Osteoblast (primary cell): ENCODE data around the gene VARS1. TPM values are rescaled to one million over a fixed set of nuclear protein-coding genes. Genes with fewer than 3 reads are reported as not detected.

ENCODE experiments used
- DNase-seq: peaks from one replicate; pipeline ENCODE4 v3.0.0; 2011; ENCODE audit warnings: low spot score, mixed read lengths; ENCODE audit not compliant: insufficient read length; ENCODE audit errors: missing footprints
- H2AFZ ChIP-seq: 2 replicates; pipeline ENCODE4 v1.6.0; 2011; ENCODE audit warnings: mild to moderate bottlenecking, low read length
- H3K27ac ChIP-seq: 2 replicates; pipeline ENCODE4 v1.5.1; 2011; ENCODE audit warnings: mild to moderate bottlenecking, low read depth, low read length, moderate library complexity
- H3K27me3 ChIP-seq: 2 replicates; pipeline ENCODE4 v1.6.0; 2012; ENCODE audit warnings: mild to moderate bottlenecking, control low read depth, inconsistent platforms, low read length, moderate library complexity; ENCODE audit not compliant: insufficient read depth
- H3K36me3 ChIP-seq: 2 replicates; pipeline ENCODE4 v1.5.1; 2011; ENCODE audit warnings: mild to moderate bottlenecking, low read length, control low read depth, moderate library complexity; ENCODE audit not compliant: insufficient read depth
- H3K4me1 ChIP-seq: 2 replicates; pipeline ENCODE4 v1.5.1; 2011; ENCODE audit warnings: mild to moderate bottlenecking, low read length, control low read depth, moderate library complexity; ENCODE audit not compliant: insufficient read depth
- H3K4me2 ChIP-seq: 2 replicates; pipeline ENCODE4 v1.6.0; 2011; ENCODE audit warnings: mild to moderate bottlenecking, low read length; ENCODE audit not compliant: insufficient read depth
- H3K4me3 ChIP-seq: fragments of 200-600 bp; sonication (generic); 3 replicates; pipeline ENCODE4 v1.5.1; 2012; ENCODE audit warnings: mild to moderate bottlenecking, low read length, inconsistent platforms; ENCODE audit not compliant: insufficient read depth
- H3K79me2 ChIP-seq: 2 replicates; pipeline ENCODE4 v1.6.0; 2012; ENCODE audit warnings: mild to moderate bottlenecking, low read length, control low read depth, inconsistent platforms; ENCODE audit not compliant: insufficient read depth
- H3K9me3 ChIP-seq: 2 replicates; pipeline ENCODE4 v1.5.1; 2011; ENCODE audit warnings: low read depth, low read length, control low read depth
- H4K20me1 ChIP-seq: 2 replicates; pipeline ENCODE4 v1.6.0; 2012; ENCODE audit warnings: mild to moderate bottlenecking, low read length, control low read depth; ENCODE audit not compliant: insufficient read depth
- total RNA-seq: library from RNA; depleted of rRNA; stranded (reverse); fragments of >200 nt; gene quantifications from 2 replicates; pipeline ENCODE4 v1.2.3, GENCODE V29; 2012
- TF ChIP-seq, protein P1 (sequence below): IDR thresholded peaks from 2 replicates; pipeline ENCODE4 v1.5.1; 2011; ENCODE audit warnings: mild to moderate bottlenecking, low read depth, low read length, moderate library complexity; ENCODE audit errors: extremely low read depth

VARS1 gene
- total RNA-seq, 1 donor, result 42.0 TPM

DNA sequence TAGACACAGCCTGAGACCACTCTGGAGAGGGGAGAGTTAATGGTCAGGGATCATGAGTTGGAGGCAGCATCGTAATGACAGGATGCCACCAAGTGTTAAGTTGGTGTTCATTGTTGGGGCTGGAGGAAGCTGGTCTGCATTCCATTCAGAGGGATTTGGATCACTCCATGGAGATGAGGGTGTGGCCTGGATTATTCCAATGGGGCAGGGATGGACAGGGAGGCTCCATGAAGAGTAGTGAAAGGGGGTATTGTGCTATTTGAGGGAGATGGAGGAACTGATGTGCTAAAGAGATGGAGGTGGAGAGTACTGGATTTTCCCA lies 32.0 kb downstream of the VARS1 start:
- no peaks in the 10 kb centered on the region for H3K9me3 ChIP-seq
- peaks cover 25% of the 10 kb centered on the region for H3K36me3 ChIP-seq
- no peak overlapping the region for H3K4me3 ChIP-seq
- H3K4me2 ChIP-seq, result no peak overlapping the region
- no peaks in the 10 kb centered on the region for H3K27me3 ChIP-seq
- peak; percentile 87 for DNase-seq
- peak overlapping the region; percentile 1 for H2AFZ ChIP-seq
- H4K20me1 ChIP-seq, result no peaks in the 10 kb centered on the region
- TF ChIP-seq, protein P1, sequence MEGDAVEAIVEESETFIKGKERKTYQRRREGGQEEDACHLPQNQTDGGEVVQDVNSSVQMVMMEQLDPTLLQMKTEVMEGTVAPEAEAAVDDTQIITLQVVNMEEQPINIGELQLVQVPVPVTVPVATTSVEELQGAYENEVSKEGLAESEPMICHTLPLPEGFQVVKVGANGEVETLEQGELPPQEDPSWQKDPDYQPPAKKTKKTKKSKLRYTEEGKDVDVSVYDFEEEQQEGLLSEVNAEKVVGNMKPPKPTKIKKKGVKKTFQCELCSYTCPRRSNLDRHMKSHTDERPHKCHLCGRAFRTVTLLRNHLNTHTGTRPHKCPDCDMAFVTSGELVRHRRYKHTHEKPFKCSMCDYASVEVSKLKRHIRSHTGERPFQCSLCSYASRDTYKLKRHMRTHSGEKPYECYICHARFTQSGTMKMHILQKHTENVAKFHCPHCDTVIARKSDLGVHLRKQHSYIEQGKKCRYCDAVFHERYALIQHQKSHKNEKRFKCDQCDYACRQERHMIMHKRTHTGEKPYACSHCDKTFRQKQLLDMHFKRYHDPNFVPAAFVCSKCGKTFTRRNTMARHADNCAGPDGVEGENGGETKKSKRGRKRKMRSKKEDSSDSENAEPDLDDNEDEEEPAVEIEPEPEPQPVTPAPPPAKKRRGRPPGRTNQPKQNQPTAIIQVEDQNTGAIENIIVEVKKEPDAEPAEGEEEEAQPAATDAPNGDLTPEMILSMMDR, result no peak
- H3K4me1 ChIP-seq, result peaks cover 4% of the 10 kb centered on the region
- H3K79me2 ChIP-seq, result no peaks in the 10 kb centered on the region
- H3K27ac ChIP-seq, result no peak overlapping the region

DNA sequence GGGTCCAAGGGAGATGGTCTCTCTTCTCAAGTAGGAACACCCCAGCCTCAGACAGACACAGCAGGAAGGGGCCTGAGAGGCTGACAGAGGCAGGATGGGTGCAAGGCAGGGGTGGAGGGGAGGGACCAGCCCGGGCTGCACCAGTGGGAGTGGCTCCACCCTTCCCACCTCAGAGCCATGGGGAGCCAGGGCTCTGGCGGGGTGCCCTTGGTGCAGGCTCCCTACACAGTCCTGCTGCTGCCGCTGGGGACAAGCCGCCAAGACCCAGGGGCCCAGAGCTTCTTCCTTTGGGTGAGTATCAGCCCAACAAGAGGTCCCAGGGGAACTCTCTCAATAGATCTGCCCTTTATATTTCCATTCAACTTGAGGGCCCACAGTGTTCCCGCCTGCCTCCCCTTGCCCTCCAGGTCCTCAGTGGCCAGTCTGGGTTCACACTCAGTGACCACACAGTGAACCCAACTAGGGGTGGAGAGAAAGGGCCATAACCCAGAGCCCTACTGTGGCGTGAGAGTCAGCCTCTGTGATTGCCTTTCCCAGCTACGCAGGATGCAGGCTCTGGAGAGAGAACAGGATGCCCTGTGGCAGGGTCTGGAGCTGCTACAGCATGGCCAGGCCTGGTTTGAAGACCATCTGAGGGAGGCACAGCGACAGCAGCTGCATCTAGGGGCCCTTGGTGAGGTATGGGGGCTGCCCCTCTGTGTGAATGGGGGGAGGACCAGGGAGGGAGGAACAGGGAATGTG lies 32.5 kb downstream of the VARS1 start:
- H3K4me1 ChIP-seq, result peaks cover 4% of the 10 kb centered on the region
- TF ChIP-seq, protein P1, result no peak
- no peaks in the 10 kb centered on the region for H3K27me3 ChIP-seq
- H3K4me2 ChIP-seq, result no peak overlapping the region
- H2AFZ ChIP-seq, result peak overlapping the region; percentile 1
- no peak overlapping the region for H3K4me3 ChIP-seq
- no peaks in the 10 kb centered on the region for H3K79me2 ChIP-seq
- H3K36me3 ChIP-seq, result peaks cover 25% of the 10 kb centered on the region
- DNase-seq, result peak; percentile 76
- H3K9me3 ChIP-seq, result no peaks in the 10 kb centered on the region
- H4K20me1 ChIP-seq, result no peaks in the 10 kb centered on the region
- H3K27ac ChIP-seq, result no peak overlapping the region

DNA sequence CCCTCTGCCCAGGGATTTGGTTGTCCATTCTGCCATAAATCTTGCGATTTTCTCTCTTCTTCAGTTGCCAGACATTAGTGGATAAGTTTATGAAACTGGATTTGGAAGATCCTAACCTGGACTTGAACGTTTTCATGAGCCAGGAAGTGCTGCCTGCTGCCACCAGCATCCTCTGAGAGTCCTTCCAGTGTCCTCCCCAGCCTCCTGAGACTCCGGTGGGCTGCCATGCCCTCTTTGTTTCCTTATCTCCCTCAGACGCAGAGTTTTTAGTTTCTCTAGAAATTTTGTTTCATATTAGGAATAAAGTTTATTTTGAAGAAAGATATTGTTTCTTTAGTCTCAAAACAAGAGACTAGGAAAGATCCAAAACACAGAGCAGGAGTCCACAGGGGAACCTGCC lies 33.2 kb downstream of the VARS1 start, which contains the start of gene SAPCD1:
Gene SAPCD1, plus strand, starts transcription at position 301 of the 400 bp plus-strand sequence. CDS start 399 bp downstream, outside the sequence.
- H2AFZ ChIP-seq, result peak within 1 kb of the TSS; percentile 1
- no peak within 1 kb of the TSS for H3K27ac ChIP-seq

DNA sequence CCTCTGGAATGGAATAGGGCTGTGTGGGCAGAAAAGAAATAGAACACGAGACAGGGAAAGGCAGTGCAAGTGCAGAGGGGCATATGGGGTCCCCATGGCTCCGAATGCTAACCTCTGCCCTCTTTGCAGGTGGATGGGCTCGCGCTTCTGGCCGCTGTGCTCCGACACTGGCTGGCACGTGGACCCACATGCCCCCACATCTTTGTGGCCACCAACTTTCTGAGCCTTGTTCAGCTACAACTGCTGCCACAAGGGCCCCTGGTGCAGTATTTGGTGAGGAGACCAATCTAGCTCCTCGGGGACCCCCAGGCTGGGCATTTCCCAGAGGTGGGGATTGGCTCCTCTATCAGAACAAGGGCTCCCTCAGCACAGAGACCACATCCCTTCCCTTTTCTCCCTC lies 34.2 kb downstream of the VARS1 start:
- TF ChIP-seq, protein P1, result no peak
- Histone ChIP-seq H3K4me1 (peaks cover 1% of the 10 kb centered on the region), H3K9me3 (no peaks in the 10 kb centered on the region), H3K36me3 (peaks cover 25% of the 10 kb centered on the region), H3K4me3 (no peak overlapping the region), H3K4me2 (no peak overlapping the region), H3K27me3 (no peaks in the 10 kb centered on the region), H3K79me2 (no peaks in the 10 kb centered on the region), H2AFZ (no peak overlapping the region), H3K27ac (no peak overlapping the region), H4K20me1 (no peaks in the 10 kb centered on the region)
- peak; percentile 46 for DNase-seq

More for the DNA sequence above, 33.2 kb downstream of the VARS1 start, which contains the start of gene SAPCD1:
- H3K27me3 ChIP-seq, result no peaks in the 10 kb centered on the region
- peaks cover 4% of the 10 kb centered on the region for H3K4me1 ChIP-seq
- H3K36me3 ChIP-seq, result peaks cover 25% of the 10 kb centered on the region
- H3K9me3 ChIP-seq, result no peaks in the 10 kb centered on the region
- peak; percentile 1 for DNase-seq
- no peak within 1 kb of the TSS for H3K4me3 ChIP-seq
- TF ChIP-seq, protein P1, result no peak
- no peak within 1 kb of the TSS for H3K4me2 ChIP-seq
- no peaks in the 10 kb centered on the region for H4K20me1 ChIP-seq
- H3K79me2 ChIP-seq, result no peaks in the 10 kb centered on the region
